ENCODE data around the gene NAT14. TPM values are rescaled to one million over a fixed set of nuclear protein-coding genes. Genes with fewer than 3 reads are reported as not detected.

The NAT14 gene
- total RNA-seq, 1 experiment from 2014 or later: 93.1 TPM

GRCh38 chr19:55471266-55471665, 13.7 kb upstream of the NAT14 start:
- ATAC-seq (no peak), DNase-seq (ENCODE audit: low read depth, low spot score) (no peak)
- BruUV-seq (replicated peaks): no TSS peak
- intact Hi-C loops (cut with micrococcal nuclease; ENCODE audit: unreplicated experiment): no loop called here
- Histone ChIP-seq H3K36me3 (ENCODE audit: control insufficient read depth, insufficient read depth, low read length) (no peaks in the 10 kb centered on the region), H3K4me1 (ENCODE audit: control insufficient read depth, insufficient read depth, low read length) (peaks cover 44% of the 10 kb centered on the region), H3K9me3 (ENCODE audit: control insufficient read depth, insufficient read depth, low read depth, low read length) (no peaks in the 10 kb centered on the region), H3K4me3 (ENCODE audit: low read depth in 2 of 2, low read length in 2 of 2) (no peak overlapping the region), H3K27me3 (ENCODE audit: control insufficient read depth, insufficient read depth, low read length) (no peaks in the 10 kb centered on the region), H3K27ac (ENCODE audit: low read length) (0 out of 2 replicates have a peak overlapping the region, but pooled peaks have one; percentile 6)
- ChIA-PET CTCF (interaction anchor here (1.1 kb wide), 1 partner anchor 32 kb away, joined by 4 read pairs; no protein-coding TSS in a partner anchor), POLR2A (no interaction called here)
- in situ Hi-C loops (cut with HindIII; ENCODE audit: low pct_unique_long_range_greater_than_20kb, low sequenced_read_pairs): no loop called here
- TF ChIP-seq REST (IDR thresholded peaks at IDR 0.05; ENCODE audit: insufficient read depth in 1 of 2, low read depth in 2 of 2, low read length in 1 of 2) (no peak), TCF7L2 (IDR thresholded peaks at IDR 0.05; ENCODE audit: low read depth, low read length) (no peak)
- TF ChIP-seq, protein P1, sequence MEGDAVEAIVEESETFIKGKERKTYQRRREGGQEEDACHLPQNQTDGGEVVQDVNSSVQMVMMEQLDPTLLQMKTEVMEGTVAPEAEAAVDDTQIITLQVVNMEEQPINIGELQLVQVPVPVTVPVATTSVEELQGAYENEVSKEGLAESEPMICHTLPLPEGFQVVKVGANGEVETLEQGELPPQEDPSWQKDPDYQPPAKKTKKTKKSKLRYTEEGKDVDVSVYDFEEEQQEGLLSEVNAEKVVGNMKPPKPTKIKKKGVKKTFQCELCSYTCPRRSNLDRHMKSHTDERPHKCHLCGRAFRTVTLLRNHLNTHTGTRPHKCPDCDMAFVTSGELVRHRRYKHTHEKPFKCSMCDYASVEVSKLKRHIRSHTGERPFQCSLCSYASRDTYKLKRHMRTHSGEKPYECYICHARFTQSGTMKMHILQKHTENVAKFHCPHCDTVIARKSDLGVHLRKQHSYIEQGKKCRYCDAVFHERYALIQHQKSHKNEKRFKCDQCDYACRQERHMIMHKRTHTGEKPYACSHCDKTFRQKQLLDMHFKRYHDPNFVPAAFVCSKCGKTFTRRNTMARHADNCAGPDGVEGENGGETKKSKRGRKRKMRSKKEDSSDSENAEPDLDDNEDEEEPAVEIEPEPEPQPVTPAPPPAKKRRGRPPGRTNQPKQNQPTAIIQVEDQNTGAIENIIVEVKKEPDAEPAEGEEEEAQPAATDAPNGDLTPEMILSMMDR (IDR thresholded peaks at IDR 0.05): no peak

DNA sequence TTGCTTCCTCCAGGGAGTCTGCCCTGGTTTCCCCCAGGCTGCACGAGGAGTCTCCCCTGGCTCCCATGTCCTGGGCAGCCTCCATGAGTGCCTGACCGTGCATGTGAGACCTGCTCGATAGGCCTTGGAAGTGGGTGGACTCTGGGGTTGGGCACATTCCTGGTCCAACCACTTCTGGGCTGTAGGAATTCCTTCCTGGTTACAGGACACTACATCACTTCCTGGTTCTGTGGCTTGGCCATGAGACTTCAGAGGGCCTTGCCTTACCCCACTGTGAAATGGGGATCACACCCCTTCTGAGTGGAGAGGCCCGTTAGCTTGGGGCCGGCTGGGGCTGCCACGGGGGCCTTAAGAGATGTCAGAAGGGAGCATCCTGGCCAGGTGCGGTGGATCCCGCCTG, 12.5 kb upstream of the NAT14 start:
- in situ Hi-C loops (cut with HindIII; ENCODE audit: low pct_unique_long_range_greater_than_20kb, low sequenced_read_pairs): no loop called here
- ChIA-PET CTCF (no interaction called here), POLR2A (no interaction called here)
- DNase-seq (ENCODE audit: low read depth, low spot score): no peak
- peaks cover 42% of the 10 kb centered on the region for H3K4me1 ChIP-seq (ENCODE audit: control insufficient read depth, insufficient read depth, low read length)
- H3K27me3 ChIP-seq (ENCODE audit: control insufficient read depth, insufficient read depth, low read length): no peaks in the 10 kb centered on the region
- intact Hi-C loops (cut with micrococcal nuclease; ENCODE audit: unreplicated experiment): no loop called here
- no peaks in the 10 kb centered on the region for H3K36me3 ChIP-seq (ENCODE audit: control insufficient read depth, insufficient read depth, low read length)
- ATAC-seq: no peak
- BruUV-seq (replicated peaks): no TSS peak
- no peak overlapping the region for H3K4me3 ChIP-seq (ENCODE audit: low read depth in 2 of 2, low read length in 2 of 2)
- TF ChIP-seq TCF7L2 (IDR thresholded peaks at IDR 0.05; ENCODE audit: low read depth, low read length) (no peak), POLR2AphosphoS5 (IDR thresholded peaks at IDR 0.05; ENCODE audit: low read depth, low read length) (no peak), SIN3A (IDR thresholded peaks at IDR 0.05; ENCODE audit: borderline replicate concordance, insufficient read depth, low read depth, low read length) (no peak), REST (IDR thresholded peaks at IDR 0.05; ENCODE audit: insufficient read depth in 1 of 2, low read depth in 2 of 2, low read length in 1 of 2) (no peak)
- TF ChIP-seq, protein P1 (IDR thresholded peaks at IDR 0.05): no peak
- H3K27ac ChIP-seq (ENCODE audit: low read length): peak overlapping the region; percentile 72; the same call in 1 of the 2 replicates
- H3K9me3 ChIP-seq (ENCODE audit: control insufficient read depth, insufficient read depth, low read depth, low read length): no peaks in the 10 kb centered on the region

Measured in Panc1 (cell line).